WERI-Rb-1 (cell line): ENCODE data around the gene ECSIT.

Source experiments
- DNase-seq: peaks from one replicate; pipeline ENCODE4 v3.0.0-alpha.2; 2020
- H3K27ac ChIP-seq: fragments of 250-450 bp; sonication (Bioruptor Pico); 2 replicates; pipeline ENCODE4 v1.5.1; 2020; ENCODE audit warnings: mild to moderate bottlenecking, moderate library complexity
- H3K27me3 ChIP-seq: fragments of 250-450 bp; sonication (Bioruptor Pico); 2 replicates; pipeline ENCODE4 v1.5.1; 2021; ENCODE audit warnings: mild to moderate bottlenecking, low read depth, moderate library complexity; ENCODE audit not compliant: insufficient read depth, severe bottlenecking
- H3K36me3 ChIP-seq: fragments of 250-450 bp; sonication (Bioruptor Pico); 2 replicates; pipeline ENCODE4 v1.5.1; 2020; ENCODE audit warnings: mild to moderate bottlenecking, moderate library complexity
- H3K4me3 ChIP-seq: 2 replicates; pipeline ENCODE4 v1.5.1; 2011; ENCODE audit warnings: low read depth, mild to moderate bottlenecking, control low read depth, low read length
- H3K9me3 ChIP-seq: fragments of 250-450 bp; sonication (Bioruptor Pico); 2 replicates; pipeline ENCODE4 v1.5.1; 2021; ENCODE audit warnings: mild to moderate bottlenecking, moderate library complexity; ENCODE audit not compliant: severe bottlenecking
- TF ChIP-seq, protein P1 (sequence below): IDR thresholded peaks from 2 replicates; pipeline ENCODE4 v1.5.1; 2011; ENCODE audit warnings: low read depth, mild to moderate bottlenecking, control low read depth, inconsistent platforms, low read length

The ECSIT gene

DNA sequence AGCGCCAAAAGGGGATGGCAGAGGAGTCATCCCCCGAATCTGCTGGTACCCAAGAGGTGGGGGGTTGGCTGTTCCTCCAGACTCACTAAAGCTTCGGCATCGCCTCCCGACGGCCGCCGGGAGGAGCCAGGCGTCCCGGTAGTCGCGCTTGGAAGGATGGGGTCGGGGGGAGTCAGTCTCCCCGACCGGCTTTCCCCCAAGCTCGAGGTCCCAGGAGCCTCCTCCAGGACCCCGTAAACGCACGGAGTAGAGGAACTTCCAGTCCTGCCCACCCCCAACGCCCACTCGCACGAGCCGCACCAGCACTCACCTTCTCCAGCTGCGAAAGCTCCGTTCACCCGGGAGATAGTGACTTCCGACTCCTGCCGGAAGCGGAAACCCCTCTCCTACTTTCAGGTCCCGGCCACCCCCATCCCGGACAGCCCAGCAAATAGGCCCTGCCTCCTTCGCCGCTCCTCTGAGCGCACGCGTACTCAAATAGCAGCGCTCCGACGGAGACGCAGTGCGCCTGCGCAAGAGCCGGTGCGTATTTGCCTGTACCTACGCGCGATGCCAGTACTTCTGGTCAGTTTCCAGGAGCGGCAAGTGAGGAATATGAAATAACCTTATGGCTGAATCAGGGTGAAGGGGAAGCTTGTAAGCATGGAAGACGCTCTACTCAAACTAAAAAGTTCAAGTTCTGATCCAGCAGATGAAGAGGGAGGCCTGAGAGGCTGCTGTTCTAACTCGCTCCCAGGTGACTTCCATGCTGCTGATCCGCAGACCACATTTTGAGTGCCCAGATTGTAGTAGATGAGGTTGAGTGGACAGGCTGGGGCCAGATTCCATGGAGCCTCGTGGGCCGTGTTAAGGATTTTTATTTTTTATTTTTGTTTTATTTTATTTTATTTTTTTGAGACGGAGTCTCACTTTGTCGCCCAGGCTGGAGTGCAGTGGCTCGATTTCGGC lies 30.2 kb upstream of the ECSIT start, which contains the start of gene ELOF1:
TSS of gene ELOF1 (minus strand) at position 350 of the 948 bp plus-strand sequence. CDS start 4,883 bp downstream, outside the sequence.
- TF ChIP-seq, protein P1, sequence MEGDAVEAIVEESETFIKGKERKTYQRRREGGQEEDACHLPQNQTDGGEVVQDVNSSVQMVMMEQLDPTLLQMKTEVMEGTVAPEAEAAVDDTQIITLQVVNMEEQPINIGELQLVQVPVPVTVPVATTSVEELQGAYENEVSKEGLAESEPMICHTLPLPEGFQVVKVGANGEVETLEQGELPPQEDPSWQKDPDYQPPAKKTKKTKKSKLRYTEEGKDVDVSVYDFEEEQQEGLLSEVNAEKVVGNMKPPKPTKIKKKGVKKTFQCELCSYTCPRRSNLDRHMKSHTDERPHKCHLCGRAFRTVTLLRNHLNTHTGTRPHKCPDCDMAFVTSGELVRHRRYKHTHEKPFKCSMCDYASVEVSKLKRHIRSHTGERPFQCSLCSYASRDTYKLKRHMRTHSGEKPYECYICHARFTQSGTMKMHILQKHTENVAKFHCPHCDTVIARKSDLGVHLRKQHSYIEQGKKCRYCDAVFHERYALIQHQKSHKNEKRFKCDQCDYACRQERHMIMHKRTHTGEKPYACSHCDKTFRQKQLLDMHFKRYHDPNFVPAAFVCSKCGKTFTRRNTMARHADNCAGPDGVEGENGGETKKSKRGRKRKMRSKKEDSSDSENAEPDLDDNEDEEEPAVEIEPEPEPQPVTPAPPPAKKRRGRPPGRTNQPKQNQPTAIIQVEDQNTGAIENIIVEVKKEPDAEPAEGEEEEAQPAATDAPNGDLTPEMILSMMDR = peak; percentile 29; the same call in 1 of the 2 replicates
- peak within 1 kb of the TSS; percentile 46 for H3K27ac ChIP-seq
- H3K9me3 ChIP-seq = no peaks in the 10 kb centered on the region
- H3K4me3 ChIP-seq = peak within 1 kb of the TSS; percentile 87
- peaks cover 19% of the 10 kb centered on the region for H3K36me3 ChIP-seq
- H3K27me3 ChIP-seq = no peaks in the 10 kb centered on the region
- DNase-seq = peak; percentile 98

DNA sequence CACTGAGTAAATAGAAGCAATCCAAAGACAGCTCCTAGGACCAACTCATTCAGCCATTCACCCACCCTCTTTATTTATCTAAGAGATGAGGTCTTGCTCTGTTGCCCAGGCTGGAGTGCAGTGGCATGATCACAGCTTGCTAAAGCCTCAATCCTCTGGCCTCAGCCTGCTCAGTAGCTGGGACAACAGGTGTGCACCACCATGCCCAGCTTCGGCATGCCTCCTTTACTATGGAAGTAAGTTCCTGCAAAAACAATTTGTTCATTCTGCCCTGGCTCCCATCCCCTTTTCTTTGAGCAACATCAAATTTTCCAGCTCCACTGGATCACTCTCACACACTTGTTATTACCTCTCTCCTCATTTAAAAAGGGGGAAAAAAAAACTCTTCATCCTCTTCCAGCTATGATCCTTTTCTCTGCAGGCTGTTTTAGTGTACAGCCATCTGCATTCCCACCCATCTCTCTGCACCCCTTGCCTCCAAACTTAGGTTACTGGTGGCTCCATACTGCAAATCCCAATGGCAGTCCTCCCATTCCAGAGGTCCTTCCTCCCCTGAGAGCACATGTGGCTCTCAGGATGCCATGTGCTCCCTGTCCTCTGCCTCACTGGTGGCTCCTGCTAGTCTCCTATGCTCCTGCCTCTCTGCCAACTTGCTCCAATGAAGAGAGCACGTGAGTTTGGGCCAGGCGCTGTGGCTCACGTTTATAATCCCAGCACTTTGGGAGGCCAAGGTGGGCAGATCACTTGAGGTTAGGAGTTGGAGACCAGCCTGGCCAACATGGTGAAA lies 27.9 kb upstream of the ECSIT start:
- no peak for DNase-seq
- TF ChIP-seq, protein P1 = no peak

DNA sequence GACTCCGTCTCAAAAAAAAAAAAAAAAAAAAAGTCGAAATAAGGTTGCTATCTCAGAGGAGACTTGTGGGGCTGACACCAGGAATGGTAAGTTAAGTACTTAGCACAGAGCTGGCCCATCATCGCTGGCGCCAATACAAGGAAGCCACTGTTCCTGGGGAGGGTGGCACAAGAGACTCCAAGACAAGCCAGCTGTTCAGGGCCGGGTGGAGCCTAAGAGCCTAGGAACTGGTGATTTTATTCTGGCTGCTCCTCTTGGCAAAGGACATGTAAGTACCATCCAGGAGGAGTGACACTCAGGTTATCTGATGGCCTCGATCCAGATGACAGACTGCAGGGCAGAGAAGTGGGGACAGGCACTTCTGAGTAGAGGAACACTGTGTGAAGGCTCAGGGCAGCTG lies 26.3 kb upstream of the ECSIT start:
- Histone ChIP-seq H3K27ac (no peak overlapping the region), H3K36me3 (peaks cover 39% of the 10 kb centered on the region), H3K9me3 (no peaks in the 10 kb centered on the region), H3K27me3 (no peaks in the 10 kb centered on the region), H3K4me3 (no peak overlapping the region)
- DNase-seq = no peak
- TF ChIP-seq, protein P1 = no peak

More for the DNA sequence above, 27.9 kb upstream of the ECSIT start:
- Histone ChIP-seq H3K36me3 (peaks cover 39% of the 10 kb centered on the region), H3K27me3 (no peaks in the 10 kb centered on the region), H3K9me3 (no peaks in the 10 kb centered on the region), H3K27ac (no peak overlapping the region), H3K4me3 (no peak overlapping the region)

DNA sequence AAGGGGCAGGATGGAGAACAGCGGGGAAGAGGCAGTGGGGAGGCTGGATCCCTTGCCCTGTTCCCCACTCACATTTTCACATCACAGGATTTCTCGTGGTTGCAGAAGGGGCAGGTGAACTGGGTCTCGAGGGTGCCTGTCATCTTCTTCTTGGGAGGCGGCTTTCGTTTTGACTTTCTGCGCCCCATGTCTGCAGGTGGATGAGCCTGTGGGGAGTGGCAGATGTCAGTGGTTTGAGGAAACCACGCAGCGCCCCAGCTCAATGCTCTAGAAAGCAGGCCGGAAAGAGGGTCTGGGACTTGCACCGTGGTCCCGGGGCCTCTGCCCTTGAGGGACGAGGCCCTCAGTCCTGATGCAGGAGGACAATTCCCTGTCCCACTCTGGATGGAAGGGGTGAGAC lies 25.2 kb upstream of the ECSIT start:
- DNase-seq = no peak
- no peaks in the 10 kb centered on the region for H3K9me3 ChIP-seq

DNA sequence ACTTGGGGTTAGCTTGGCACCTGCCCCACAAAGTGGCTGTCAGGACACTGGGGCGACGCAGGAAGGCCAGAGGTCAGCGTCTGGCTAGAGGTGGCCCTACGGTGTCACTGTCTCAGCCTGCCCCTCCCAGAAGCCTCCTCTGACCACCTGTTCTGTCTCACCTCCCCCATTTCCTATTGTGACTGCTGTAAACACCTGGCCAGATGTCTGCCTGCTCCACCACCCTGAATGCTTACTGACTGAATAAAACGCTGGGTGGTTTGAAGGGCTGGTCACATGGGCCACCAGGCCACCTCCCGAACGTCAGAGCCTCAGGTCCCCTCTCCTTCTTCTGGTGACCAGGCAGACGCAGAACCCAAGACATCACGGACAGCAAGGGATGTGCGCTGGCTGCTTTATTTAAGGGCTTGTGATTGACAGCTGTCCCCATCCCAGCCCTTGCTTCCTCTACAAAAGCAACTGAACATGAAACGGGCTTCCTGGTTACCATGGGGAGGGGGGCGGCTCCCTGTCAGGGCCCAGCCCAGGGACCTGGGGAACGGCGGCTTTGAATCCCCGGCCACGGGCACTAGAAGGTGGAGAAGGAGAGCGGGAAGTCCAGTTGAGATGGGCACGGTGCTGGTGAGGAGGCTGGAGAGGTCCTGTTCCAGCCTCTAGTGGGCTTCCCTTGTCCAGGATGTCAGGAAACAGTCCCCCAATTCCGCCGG lies 23.9 kb upstream of the ECSIT start:
- no peak overlapping the region for H3K4me3 ChIP-seq
- DNase-seq = no peak
- TF ChIP-seq, protein P1 = no peak
- peaks cover 39% of the 10 kb centered on the region for H3K36me3 ChIP-seq
- H3K9me3 ChIP-seq = no peaks in the 10 kb centered on the region
- no peak overlapping the region for H3K27ac ChIP-seq
- H3K27me3 ChIP-seq = no peaks in the 10 kb centered on the region

More for the DNA sequence above, 25.2 kb upstream of the ECSIT start:
- Histone ChIP-seq H3K27me3 (no peaks in the 10 kb centered on the region), H3K36me3 (peaks cover 39% of the 10 kb centered on the region), H3K4me3 (no peak overlapping the region), H3K27ac (no peak overlapping the region)
- TF ChIP-seq, protein P1 = no peak
